GM21723 (cell line): ENCODE measurements around the gene HIGD1B.

ENCODE experiments used
- ATAC-seq: cut with Tn5 transposase; IDR thresholded peaks from one replicate; pipeline ENCODE4 v1.9.1; 2021; ENCODE audit warnings: mild to moderate bottlenecking, moderate library complexity; ENCODE audit not compliant: unreplicated experiment

Gene HIGD1B

GRCh38 chr17:44875761-44876160, 28.1 kb downstream of the HIGD1B start:
- no peak for ATAC-seq

- no peak for ATAC-seq
These were observed 29.4 kb downstream of the HIGD1B start for GRCh38 chr17:44877121-44877520.

- no peak for ATAC-seq
These were observed 31.0 kb downstream of the HIGD1B start for GRCh38 chr17:44878627-44879221.

DNA sequence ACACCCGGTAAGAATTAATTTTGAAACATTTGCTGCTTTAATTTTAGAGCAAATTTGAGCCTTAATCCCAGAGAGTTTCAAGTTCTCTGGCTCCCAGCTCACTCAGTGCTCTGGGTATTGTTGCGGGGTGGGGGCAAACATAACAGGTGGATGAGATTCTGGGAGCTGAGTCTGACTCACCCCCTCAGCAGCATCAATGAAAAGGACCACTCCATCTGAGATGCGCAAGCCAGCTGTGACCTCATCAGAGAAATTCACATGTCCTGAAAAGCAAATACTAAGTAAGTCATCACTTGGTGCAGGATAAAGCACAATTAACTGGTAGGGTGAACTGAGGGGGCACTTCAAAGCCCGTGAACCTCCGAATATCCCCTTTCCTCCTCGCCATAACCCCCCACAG, 31.7 kb downstream of the HIGD1B start:
- ATAC-seq, result no peak

DNA sequence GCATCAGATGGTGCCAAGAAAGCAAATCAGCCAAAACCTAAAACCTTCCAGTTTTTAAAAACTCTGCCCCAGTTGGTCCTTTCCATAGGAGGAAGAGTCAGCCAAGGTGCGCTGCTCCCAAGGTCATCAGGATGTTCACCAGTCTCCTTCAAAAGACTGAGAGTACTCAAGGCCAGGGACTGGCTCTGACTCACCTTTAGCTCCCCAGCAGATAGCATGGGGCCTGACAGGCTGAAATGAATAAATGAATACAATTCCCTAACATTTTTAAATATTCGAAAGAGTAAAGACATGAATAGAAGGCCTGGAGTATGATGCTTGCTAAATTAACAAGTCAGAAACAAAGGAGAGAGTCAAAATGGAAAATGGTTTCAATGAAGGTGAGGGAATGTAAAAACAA, 32.4 kb downstream of the HIGD1B start:
- no peak for ATAC-seq

DNA sequence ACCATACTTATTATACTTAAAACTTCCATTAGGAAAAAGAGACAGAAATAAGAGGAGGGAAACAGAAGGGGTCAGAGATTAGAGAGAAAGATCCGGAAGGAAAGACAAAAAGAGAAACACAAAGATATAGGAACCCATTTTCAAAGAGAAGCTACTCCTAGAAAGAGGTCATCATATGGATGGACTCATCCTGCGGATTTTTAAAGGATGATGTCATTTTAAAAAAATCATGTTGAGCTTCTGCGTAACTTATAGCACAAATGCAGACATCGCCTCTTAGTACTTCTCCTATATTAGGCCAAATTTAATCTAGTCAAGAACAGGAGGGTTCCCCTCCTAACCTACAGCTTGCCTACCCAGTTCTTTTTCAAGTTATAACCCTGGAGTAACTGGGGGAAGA, 33.5 kb downstream of the HIGD1B start:
- no peak for ATAC-seq

DNA sequence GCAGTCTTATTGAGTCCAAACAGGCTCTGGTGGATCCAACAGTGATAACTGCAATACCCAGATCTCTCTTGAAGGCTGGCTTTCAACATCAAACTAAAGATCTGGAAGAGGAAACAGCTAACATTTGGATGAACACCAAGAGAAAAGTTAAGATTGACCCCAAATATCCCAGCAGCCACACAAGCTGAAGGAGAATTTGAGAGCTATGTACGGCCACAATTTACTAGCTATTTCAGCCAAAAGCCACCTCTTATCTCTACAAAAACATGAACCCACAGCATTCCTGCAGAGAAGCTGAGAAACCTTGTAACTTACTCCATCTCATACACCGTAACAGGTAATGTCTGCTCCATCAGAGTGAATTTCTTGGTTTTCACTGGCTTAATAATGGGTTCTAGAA, 37.3 kb downstream of the HIGD1B start:
- ATAC-seq, result no peak

DNA sequence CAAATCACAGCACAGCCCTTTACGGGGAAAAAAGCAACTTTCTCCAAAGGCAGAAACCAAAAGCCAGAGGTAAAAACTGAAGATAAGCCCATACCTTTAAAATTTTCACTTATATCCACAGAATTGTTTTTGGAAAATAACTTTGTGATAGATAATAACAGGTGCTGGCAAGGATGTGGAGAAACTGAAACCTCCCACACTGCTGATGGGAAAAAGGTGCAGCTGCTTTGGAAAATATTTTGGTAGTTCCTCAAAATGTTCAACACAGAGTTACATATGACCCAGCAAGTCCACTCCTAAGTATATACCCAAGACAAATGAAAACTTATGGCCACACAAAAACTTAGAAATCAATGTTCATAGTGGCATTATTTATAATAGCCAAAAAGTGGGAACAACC, 39.3 kb downstream of the HIGD1B start:
- no peak for ATAC-seq

GRCh38 chr17:44887971-44888954, 40.6 kb downstream of the HIGD1B start:
- no peak for ATAC-seq

DNA sequence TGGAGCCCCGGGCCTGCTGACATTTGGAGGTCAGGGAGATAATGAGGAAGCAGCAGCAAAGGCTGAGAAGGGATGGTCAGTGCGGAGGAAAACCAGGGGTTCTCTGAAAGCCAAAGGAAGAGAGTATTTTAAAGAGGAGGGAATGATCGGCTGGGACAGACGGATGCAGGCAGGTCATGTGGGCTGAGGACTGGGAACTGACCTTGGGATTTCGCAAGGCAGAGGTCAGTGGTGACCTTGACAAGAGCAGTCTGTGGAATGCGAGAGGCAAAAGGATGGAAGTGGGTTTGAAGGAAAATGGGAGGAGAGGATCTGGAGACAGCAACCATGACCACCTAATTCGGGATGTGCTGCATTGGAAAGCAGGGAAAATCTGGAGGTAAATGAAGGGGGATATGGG, 41.3 kb downstream of the HIGD1B start:
- ATAC-seq, result no peak

DNA sequence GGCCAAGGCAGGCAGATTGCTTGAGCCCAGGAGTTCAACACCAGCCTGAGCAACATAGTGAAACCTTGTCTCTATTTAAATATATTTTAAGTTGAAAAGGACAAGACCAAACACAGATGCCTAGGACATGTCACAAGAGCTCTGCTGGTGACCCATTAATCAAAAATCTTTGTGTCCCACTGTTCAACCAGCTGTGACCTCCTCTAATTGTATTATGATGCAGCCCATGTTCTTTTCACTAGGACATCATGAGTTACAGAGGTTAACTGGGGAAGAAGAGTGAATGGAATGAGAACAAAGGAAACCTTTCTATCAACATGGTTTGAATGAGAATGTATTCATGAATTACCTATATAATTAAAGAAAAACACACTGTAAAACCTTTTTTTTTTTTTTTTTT, 44.6 kb downstream of the HIGD1B start:
- ATAC-seq, result no peak

DNA sequence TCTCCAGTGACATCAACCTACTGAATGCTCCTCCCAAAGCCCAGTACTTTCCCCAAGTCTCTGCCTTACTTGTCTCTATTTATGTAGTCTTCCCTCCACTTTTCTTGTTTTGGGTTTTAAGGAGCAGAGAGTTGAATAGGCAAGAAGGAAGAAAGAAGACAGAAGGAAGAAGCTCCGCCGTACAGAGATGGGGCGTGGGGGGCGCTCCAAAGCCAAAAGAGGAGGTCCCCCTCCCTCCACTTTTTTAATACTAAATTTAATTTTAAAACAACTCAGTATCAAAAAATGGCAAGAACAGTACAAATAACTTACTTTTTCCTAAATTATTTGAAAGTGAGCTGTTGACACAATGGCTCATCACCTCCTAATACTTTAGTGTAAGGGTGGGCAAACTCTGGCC, 47.0 kb downstream of the HIGD1B start:
- ATAC-seq, result no peak

- ATAC-seq, result no peak
These were observed 51.0 kb downstream of the HIGD1B start for GRCh38 chr17:44898768-44899073.

GRCh38 chr17:44899074-44899782, 51.5 kb downstream of the HIGD1B start, which contains the start of gene EFTUD2:
TSS of gene EFTUD2 (minus strand) at chr17:44899445. CDS start at chr17:44894521, 4,924 bp downstream.
- peak; percentile 73 for ATAC-seq
